ENCODE results near the gene RAP1GAP.

RAP1GAP gene

GRCh38 chr1:21607549-21608529 is 61.3 kb downstream of the RAP1GAP start:
- DNase-seq, result no peak

- no peak for DNase-seq
Observed at GRCh38 chr1:21605964-21606705, 63.0 kb downstream of the RAP1GAP start.

GRCh38 chr1:21605012-21605715 is 64.0 kb downstream of the RAP1GAP start:
- DNase-seq, result no peak

GRCh38 chr1:21604208-21604957 is 64.8 kb downstream of the RAP1GAP start:
- DNase-seq, result no peak

GRCh38 chr1:21603177-21604138 is 65.7 kb downstream of the RAP1GAP start:
- no peak for DNase-seq

GRCh38 chr1:21601278-21602048 is 67.7 kb downstream of the RAP1GAP start:
- no peak for DNase-seq

- no peak for DNase-seq
Observed at GRCh38 chr1:21599402-21599801, 69.8 kb downstream of the RAP1GAP start.

- DNase-seq, result no peak
Observed at GRCh38 chr1:21598904-21599303, 70.3 kb downstream of the RAP1GAP start.

GRCh38 chr1:21598417-21598816 is 70.7 kb downstream of the RAP1GAP start:
- DNase-seq, result no peak

- no peak for DNase-seq
Observed at GRCh38 chr1:21597753-21598152, 71.4 kb downstream of the RAP1GAP start.

GRCh38 chr1:21596628-21597027 is 72.5 kb downstream of the RAP1GAP start:
- no peak for DNase-seq

- DNase-seq, result no peak
Observed at GRCh38 chr1:21596174-21596573, 73.0 kb downstream of the RAP1GAP start.

- DNase-seq, result no peak
Observed at GRCh38 chr1:21594935-21595897, 73.9 kb downstream of the RAP1GAP start.

- no peak for DNase-seq
Observed at GRCh38 chr1:21594501-21594900, 74.7 kb downstream of the RAP1GAP start.

GRCh38 chr1:21593231-21593630 is 75.9 kb downstream of the RAP1GAP start:
- DNase-seq, result no peak

- no peak for DNase-seq
Observed at GRCh38 chr1:21592086-21592865, 76.9 kb downstream of the RAP1GAP start.

GRCh38 chr1:21590934-21591333 is 78.2 kb downstream of the RAP1GAP start:
- DNase-seq, result no peak

- DNase-seq, result no peak
Observed at GRCh38 chr1:21590126-21590880, 78.9 kb downstream of the RAP1GAP start.

All from NCI-H510A treated with DMSO at 0.1 percent for 48 hours (cell line).